HCT116 (cell line): ENCODE data around the gene RBM44. TPM values are rescaled to one million over a fixed set of nuclear protein-coding genes. Genes with fewer than 3 reads are reported as not detected.

Experiments
- ATAC-seq: fragments of 200-7000 bp; cut with Tn5 transposase; 2 replicates; pipeline ENCODE4 v1.9.1; 2020; ENCODE audit warnings: mild to moderate bottlenecking, moderate library complexity
- BruUV-seq: library from RNA; stranded (reverse); fragments of 400-500 nt; replicated peaks from 2 replicates; lab custom pipeline; 2021; lab: Mats Ljungman, UMichigan
- CTCF ChIA-PET: fragments of 300-600 bp; sonication (Branson Sonifier 250); formaldehyde crosslinking; loops from one replicate; lab custom pipeline; 2021; ENCODE audit warnings: antibody characterized with exemption; lab: Charles Lee
- POLR2A ChIA-PET: fragments of 300-600, 350-600 bp; sonication (Branson Sonifier 250); formaldehyde crosslinking; loops from one replicate; lab custom pipeline; 2021; ENCODE audit warnings: antibody characterized with exemption; lab: Charles Lee
- RAD21 ChIA-PET, 2 experiments: fragments of 300-600 bp; sonication (Branson Sonifier 250); formaldehyde crosslinking; loops; one replicate each; lab custom pipeline; 2023; ENCODE audit warnings: low total read pairs in 2 of 2; ENCODE audit not compliant: uncharacterized antibody in 2 of 2, unreplicated experiment in 2 of 2, low non-redundant PET in 1 of 2; lab: Charles Lee
- DNase-seq: peaks from one replicate; pipeline ENCODE4 v3.0.0-alpha.2; 2010; ENCODE audit warnings: low read depth, low spot score
- H2AFZ ChIP-seq: fragments of 200-600 bp; shearing (Covaris generic), sonication (generic); 2 replicates; pipeline ENCODE4 v1.6.1; 2017; ENCODE audit warnings: low read depth, mixed run types, mixed read lengths, antibody characterized with exemption, low read length; ENCODE audit not compliant: poor library complexity, severe bottlenecking
- H3K27ac ChIP-seq: 2 replicates; pipeline ENCODE4 v1.5.1; 2012; ENCODE audit warnings: low read depth, low read length
- H3K27me3 ChIP-seq: fragments of 200-600 bp; sonication (generic); 2 replicates; pipeline ENCODE4 v1.6.1; 2016; ENCODE audit warnings: mixed run types, low read length, mixed read lengths; ENCODE audit not compliant: insufficient read depth
- H3K36me3 ChIP-seq, 2 experiments: fragments of 200-500 bp in 1 of 2; fragments of 200-600 bp in 1 of 2; sonication (Bioruptor generic) in 1 of 2; sonication (generic) in 1 of 2; 2 replicates each; pipeline versions ENCODE4 v1.5.1 to v1.6.1; 2014 to 2016; ENCODE audit warnings: low read length in 2 of 2, inconsistent platforms in 1 of 2, mixed read lengths in 1 of 2, mixed run types in 1 of 2; ENCODE audit not compliant: insufficient read depth in 2 of 2, control insufficient read depth in 1 of 2
- H3K4me1 ChIP-seq, 2 experiments: fragments of 200-600 bp in 1 of 2; sonication (generic) in 1 of 2; 2 replicates each; pipeline versions ENCODE4 v1.5.1 to v1.6.1; 2012 to 2017; ENCODE audit warnings: low read length in 2 of 2, inconsistent platforms in 1 of 2, mild to moderate bottlenecking in 1 of 2, mixed read lengths in 1 of 2, mixed run types in 1 of 2, moderate library complexity in 1 of 2; ENCODE audit not compliant: insufficient read depth in 2 of 2, control insufficient read depth in 1 of 2
- H3K4me2 ChIP-seq: fragments of 200-600 bp; sonication (generic); 2 replicates; pipeline ENCODE4 v1.6.1; 2017; ENCODE audit warnings: mixed run types, low read length, mixed read lengths
- H3K4me3 ChIP-seq, 2 experiments: fragments of 200-600 bp in 1 of 2; sonication (generic) in 1 of 2; replicated peaks in 1 of 2; 2 replicates each; pipeline ENCODE4 v1.5.1; 2011 to 2016; ENCODE audit warnings: low read length in 2 of 2, control low read depth in 1 of 2, low read depth in 1 of 2, mild to moderate bottlenecking in 1 of 2, mixed read lengths in 1 of 2, mixed run types in 1 of 2
- H3K79me2 ChIP-seq: fragments of 200-600 bp; sonication (generic); 2 replicates; pipeline ENCODE4 v1.6.1; 2017; ENCODE audit warnings: mild to moderate bottlenecking, mixed run types, low read length, moderate library complexity, mixed read lengths; ENCODE audit not compliant: insufficient read depth
- H3K9ac ChIP-seq: fragments of 200-600 bp; sonication (generic); 2 replicates; pipeline ENCODE4 v1.6.1; 2016; ENCODE audit warnings: low read length, mixed read lengths
- H3K9me2 ChIP-seq: fragments of 200-600 bp; sonication (generic), shearing (Covaris generic); 2 replicates; pipeline ENCODE4 v1.6.1; 2017; ENCODE audit warnings: mixed run types, mild to moderate bottlenecking, moderate library complexity; ENCODE audit not compliant: insufficient read depth
- H3K9me3 ChIP-seq, 2 experiments: fragments of 200-500 bp in 1 of 2; fragments of 200-600 bp in 1 of 2; sonication (Bioruptor generic) in 1 of 2; sonication (generic) in 1 of 2; 2 replicates each; pipeline ENCODE4 v1.6.1; 2014 to 2017; ENCODE audit warnings: low read length in 2 of 2, mixed read lengths in 2 of 2, inconsistent platforms in 1 of 2, low read depth in 1 of 2, mild to moderate bottlenecking in 1 of 2, mixed run types in 1 of 2, moderate library complexity in 1 of 2; ENCODE audit not compliant: control insufficient read depth in 1 of 2, insufficient read depth in 1 of 2
- H4K20me1 ChIP-seq: fragments of 200-600 bp; sonication (generic), shearing (Covaris generic); 2 replicates; pipeline ENCODE4 v1.6.1; 2017; ENCODE audit warnings: mixed run types, mild to moderate bottlenecking, moderate library complexity; ENCODE audit not compliant: insufficient read depth
- EZH2 ChIP-seq: fragments of 200-600 bp; sonication (generic); IDR thresholded peaks from 2 replicates; pipeline ENCODE4 v1.6.1; 2017; ENCODE audit warnings: antibody characterized with exemption, mixed run types
- FOSL1 ChIP-seq: IDR thresholded peaks from 2 replicates; pipeline ENCODE4 v1.6.1; 2012; ENCODE audit warnings: low read depth
- REST ChIP-seq: IDR thresholded peaks from 2 replicates; pipeline ENCODE4 v1.6.1; 2012; ENCODE audit warnings: low read depth
- SP1 ChIP-seq: IDR thresholded peaks from 2 replicates; pipeline ENCODE4 v1.6.1; 2012; ENCODE audit warnings: low read depth
- TCF7L2 ChIP-seq: IDR thresholded peaks from 2 replicates; pipeline ENCODE4 v1.7.0; 2011; ENCODE audit warnings: borderline replicate concordance, inconsistent platforms; ENCODE audit not compliant: insufficient read depth, insufficient read length; ENCODE audit errors: extremely low read depth
- intact Hi-C: fragments of 100-400 bp; cut with micrococcal nuclease; formaldehyde crosslinking; loops from 2 replicates; pipeline ENCODE4 v1.10.0; 2022
- total RNA-seq: library from RNA; stranded (reverse); gene quantifications from one replicate; pipeline ENCODE4 v1.2.1, GENCODE V29; 2021; ENCODE audit not compliant: unreplicated experiment

The RBM44 gene
- total RNA-seq, 1 experiment from 2014 or later: 0.54 TPM

- Histone ChIP-seq H3K4me2 (no peak overlapping the region), H3K27me3 (no peaks in the 10 kb centered on the region), H3K9me3 (no peaks in the 10 kb centered on the region), H3K4me3 (no peak overlapping the region), H3K27ac (no peak overlapping the region), H4K20me1 (no peaks in the 10 kb centered on the region), H3K79me2 (no peaks in the 10 kb centered on the region), H3K4me1 (no peaks in the 10 kb centered on the region), H3K36me3 (no peaks in the 10 kb centered on the region), H3K9ac (no peak overlapping the region), H3K9me2 (no peaks in the 10 kb centered on the region), H2AFZ (no peak overlapping the region)
- intact Hi-C loops: no loop called here
- DNase-seq: no peak
- POLR2A ChIA-PET: no interaction called here
- RAD21 ChIA-PET: no interaction called here
- no TSS peak for BruUV-seq
- CTCF ChIA-PET: no interaction called here
- no peak for ATAC-seq
- TF ChIP-seq TCF7L2: no peak
These were observed 25.5 kb downstream of the RBM44 start for GRCh38 chr2:237824085-237824484.

GRCh38 chr2:237827421-237827987 is 28.9 kb downstream of the RBM44 start:
- H3K27ac ChIP-seq: no peak overlapping the region
- H3K4me1 ChIP-seq: no peaks in the 10 kb centered on the region
- H3K27me3 ChIP-seq: no peaks in the 10 kb centered on the region
- TF ChIP-seq REST: no peak
- TF ChIP-seq SP1: no peak
- no peak for TF ChIP-seq FOSL1
- no peak for TF ChIP-seq EZH2
- no peak overlapping the region for H3K9ac ChIP-seq
- RAD21 ChIA-PET: no interaction called here
- no peak overlapping the region for H2AFZ ChIP-seq
- no peaks in the 10 kb centered on the region for H3K79me2 ChIP-seq
- POLR2A ChIA-PET: no interaction called here
- H3K9me3 ChIP-seq: no peaks in the 10 kb centered on the region
- no TSS peak for BruUV-seq
- CTCF ChIA-PET: no interaction called here
- H3K4me2 ChIP-seq: no peak overlapping the region
- no peaks in the 10 kb centered on the region for H3K36me3 ChIP-seq
- no peaks in the 10 kb centered on the region for H4K20me1 ChIP-seq
- DNase-seq: no peak
- H3K9me2 ChIP-seq: no peaks in the 10 kb centered on the region
- intact Hi-C loops: no loop called here
- H3K4me3 ChIP-seq: no peak overlapping the region
- ATAC-seq: no peak
